ENCODE data around the gene C1QTNF12.

C1QTNF12 gene

GRCh38 chr1:1230656-1231399, 15.7 kb downstream of the C1QTNF12 start:
- peak overlapping the region; percentile 83 for H3K4me2 ChIP-seq
- no peak for TF ChIP-seq CTCF (conservative IDR thresholded peaks at IDR 0.05; ENCODE audit: low read depth, low read length)
- peaks cover 4% of the 10 kb centered on the region for H3K4me1 ChIP-seq (ENCODE audit: low read depth, poor library complexity, severe bottlenecking)
- peak overlapping the region; percentile 94 for H3K4me3 ChIP-seq (IDR thresholded peaks at IDR 0.05; ENCODE audit: insufficient read depth, low read depth, low read length)
- H3K79me2 ChIP-seq (ENCODE audit: insufficient read depth, low read depth), result peaks cover 46% of the 10 kb centered on the region
- H3K27ac ChIP-seq, result peak overlapping the region; percentile 72
- H3K9ac ChIP-seq, result peak overlapping the region; percentile 92
- no peaks in the 10 kb centered on the region for H3K27me3 ChIP-seq (ENCODE audit: insufficient read depth, low read depth)
- peak overlapping the region; percentile 62 for H2AFZ ChIP-seq (ENCODE audit: low read depth)
- H3K36me3 ChIP-seq (ENCODE audit: insufficient read depth), result no peaks in the 10 kb centered on the region
- no peaks in the 10 kb centered on the region for H4K20me1 ChIP-seq (ENCODE audit: insufficient read depth)

- Histone ChIP-seq H3K79me2 (ENCODE audit: insufficient read depth, low read depth) (peaks cover 48% of the 10 kb centered on the region), H3K36me3 (ENCODE audit: insufficient read depth) (no peaks in the 10 kb centered on the region), H3K27ac (no peak overlapping the region), H3K27me3 (ENCODE audit: insufficient read depth, low read depth) (no peaks in the 10 kb centered on the region), H3K9ac (no peak overlapping the region), H3K4me2 (no peak overlapping the region), H4K20me1 (ENCODE audit: insufficient read depth) (no peaks in the 10 kb centered on the region), H3K4me3 (IDR thresholded peaks at IDR 0.05; ENCODE audit: insufficient read depth, low read depth, low read length) (no peak overlapping the region), H3K4me1 (ENCODE audit: low read depth, poor library complexity, severe bottlenecking) (peaks cover 4% of the 10 kb centered on the region), H2AFZ (ENCODE audit: low read depth) (no peak overlapping the region)
- no peak for TF ChIP-seq CTCF (conservative IDR thresholded peaks at IDR 0.05; ENCODE audit: low read depth, low read length)
These were observed 16.8 kb downstream of the C1QTNF12 start for GRCh38 chr1:1229770-1230169.

GRCh38 chr1:1228596-1229321, 17.8 kb downstream of the C1QTNF12 start:
- no peaks in the 10 kb centered on the region for H3K36me3 ChIP-seq (ENCODE audit: insufficient read depth)

GRCh38 chr1:1228187-1228586, 18.3 kb downstream of the C1QTNF12 start:
- no peaks in the 10 kb centered on the region for H4K20me1 ChIP-seq (ENCODE audit: insufficient read depth)

More at GRCh38 chr1:1228596-1229321, 17.8 kb downstream of the C1QTNF12 start:
- H3K27me3 ChIP-seq (ENCODE audit: insufficient read depth, low read depth), result no peaks in the 10 kb centered on the region
- no peak overlapping the region for H3K27ac ChIP-seq
- H3K4me1 ChIP-seq (ENCODE audit: low read depth, poor library complexity, severe bottlenecking), result peaks cover 4% of the 10 kb centered on the region
- H4K20me1 ChIP-seq (ENCODE audit: insufficient read depth), result no peaks in the 10 kb centered on the region
- no peak overlapping the region for H3K4me2 ChIP-seq
- peaks cover 48% of the 10 kb centered on the region for H3K79me2 ChIP-seq (ENCODE audit: insufficient read depth, low read depth)
- no peak for TF ChIP-seq CTCF (conservative IDR thresholded peaks at IDR 0.05; ENCODE audit: low read depth, low read length)
- H2AFZ ChIP-seq (ENCODE audit: low read depth), result no peak overlapping the region
- no peak overlapping the region for H3K4me3 ChIP-seq (IDR thresholded peaks at IDR 0.05; ENCODE audit: insufficient read depth, low read depth, low read length)
- no peak overlapping the region for H3K9ac ChIP-seq

More at GRCh38 chr1:1228187-1228586, 18.3 kb downstream of the C1QTNF12 start:
- H3K79me2 ChIP-seq (ENCODE audit: insufficient read depth, low read depth), result peaks cover 44% of the 10 kb centered on the region
- H3K27ac ChIP-seq, result no peak overlapping the region
- H3K9ac ChIP-seq, result no peak overlapping the region
- no peak overlapping the region for H3K4me2 ChIP-seq
- H3K36me3 ChIP-seq (ENCODE audit: insufficient read depth), result peaks cover under 1% of the 10 kb centered on the region; the same call in 1 of the 2 replicates
- H3K4me1 ChIP-seq (ENCODE audit: low read depth, poor library complexity, severe bottlenecking), result peaks cover 4% of the 10 kb centered on the region
- no peak for TF ChIP-seq CTCF (conservative IDR thresholded peaks at IDR 0.05; ENCODE audit: low read depth, low read length)
- no peak overlapping the region for H2AFZ ChIP-seq (ENCODE audit: low read depth)
- no peak overlapping the region for H3K4me3 ChIP-seq (IDR thresholded peaks at IDR 0.05; ENCODE audit: insufficient read depth, low read depth, low read length)
- H3K27me3 ChIP-seq (ENCODE audit: insufficient read depth, low read depth), result no peaks in the 10 kb centered on the region
